GM23338 (cell line): Measurements from ENCODE around the gene RARG. TPM values are rescaled to one million over a fixed set of nuclear protein-coding genes. Genes with fewer than 3 reads are reported as not detected.

Source experiments
- ATAC-seq: fragments of 200-7000 bp; cut with Tn5 transposase; 3 replicates; pipeline ENCODE4 v1.9.1; 2020
- DNase-seq: peaks from one replicate; pipeline ENCODE4 v3.0.0-alpha.2; 2015; ENCODE audit warnings: low spot score
- H2AFZ ChIP-seq: fragments of 200-600 bp; sonication (generic); 2 replicates; pipeline ENCODE4 v1.8.0; 2016; ENCODE audit warnings: antibody characterized with exemption, mild to moderate bottlenecking, moderate library complexity
- H3F3A ChIP-seq: fragments of 200-600 bp; sonication (generic); replicated peaks from 2 replicates; pipeline ENCODE4 v1.8.0; 2017; ENCODE audit warnings: antibody characterized with exemption, mixed run types, low read depth
- H3K27ac ChIP-seq: fragments of 200-600 bp; sonication (generic); 2 replicates; pipeline ENCODE4 v1.6.1; 2016; ENCODE audit warnings: low read depth
- H3K27me3 ChIP-seq: fragments of 200-600 bp; sonication (generic); 2 replicates; pipeline ENCODE4 v1.8.0; 2016; ENCODE audit warnings: mild to moderate bottlenecking, mixed run types, moderate library complexity; ENCODE audit not compliant: insufficient read depth
- H3K36me3 ChIP-seq: fragments of 200-600 bp; sonication (generic); 2 replicates; pipeline ENCODE4 v1.8.0; 2016; ENCODE audit warnings: mild to moderate bottlenecking; ENCODE audit not compliant: insufficient read depth
- H3K4me1 ChIP-seq: fragments of 200-600 bp; sonication (generic); 2 replicates; pipeline ENCODE4 v1.8.0; 2016; ENCODE audit warnings: mild to moderate bottlenecking, moderate library complexity; ENCODE audit not compliant: insufficient read depth
- H3K4me2 ChIP-seq: fragments of 200-600 bp; sonication (generic); 2 replicates; pipeline ENCODE4 v1.7.1; 2017; ENCODE audit warnings: mixed run types
- H3K4me3 ChIP-seq: fragments of 200-600 bp; sonication (generic); 2 replicates; pipeline ENCODE4 v1.6.1; 2016; ENCODE audit warnings: mixed run types
- H3K79me2 ChIP-seq: fragments of 200-600 bp; sonication (generic); replicated peaks from 2 replicates; pipeline ENCODE4 v1.8.0; 2017; ENCODE audit warnings: mild to moderate bottlenecking; ENCODE audit not compliant: insufficient read depth
- H3K9me2 ChIP-seq: fragments of 200-600 bp; sonication (generic); 2 replicates; pipeline ENCODE4 v1.8.0; 2017; ENCODE audit not compliant: insufficient read depth
- H4K20me1 ChIP-seq: fragments of 200-600 bp; sonication (generic); replicated peaks from 2 replicates; pipeline ENCODE4 v1.8.0; 2017; ENCODE audit warnings: mild to moderate bottlenecking; ENCODE audit not compliant: insufficient read depth
- H3K27ac Mint-ChIP-seq: 2 replicates; pipeline ENCODE4 v1.8.0; 2020; ENCODE audit warnings: inconsistent platforms, mild to moderate bottlenecking, moderate library complexity, mixed read lengths
- H3K27me3 Mint-ChIP-seq: 3 replicates; pipeline ENCODE4 v1.8.0; 2022; ENCODE audit warnings: low read depth, mild to moderate bottlenecking, moderate library complexity, mixed read lengths, inconsistent platforms; ENCODE audit not compliant: insufficient read depth, poor library complexity
- H3K36me3 Mint-ChIP-seq: 3 replicates; pipeline ENCODE4 v1.8.0; 2021; ENCODE audit warnings: low read depth, mild to moderate bottlenecking, inconsistent platforms, moderate library complexity, mixed read lengths
- H3K4me1 Mint-ChIP-seq: 3 replicates; pipeline ENCODE4 v1.8.0; 2020; ENCODE audit warnings: mild to moderate bottlenecking, inconsistent platforms, mixed read lengths
- H3K4me3 Mint-ChIP-seq: 3 replicates; pipeline ENCODE4 v1.8.0; 2021; ENCODE audit warnings: moderate library complexity, mild to moderate bottlenecking, inconsistent platforms, mixed read lengths
- H3K9me3 Mint-ChIP-seq: 3 replicates; pipeline ENCODE4 v1.8.0; 2020; ENCODE audit warnings: moderate library complexity, mild to moderate bottlenecking, inconsistent platforms, mixed read lengths
- CTCF ChIP-seq, 2 experiments: fragments of 200-600 bp in 1 of 2; sonication (generic) in 1 of 2; conservative IDR thresholded peaks; 2 replicates each; pipeline versions ENCODE4 v1.5.1 to v1.6.1; 2016 to 2017; ENCODE audit warnings: antibody characterized with exemption in 2 of 2, low read depth in 2 of 2, mild to moderate bottlenecking in 2 of 2, moderate library complexity in 1 of 2
- EZH2 ChIP-seq: fragments of 200-600 bp; sonication (generic); IDR thresholded peaks from one replicate; pipeline ENCODE4 v1.8.0; 2017; ENCODE audit warnings: antibody characterized with exemption, mild to moderate bottlenecking, low read depth; ENCODE audit not compliant: unreplicated experiment
- JUNB ChIP-seq: IDR thresholded peaks from one replicate; pipeline ENCODE4 v1.6.1; 2016; ENCODE audit warnings: antibody characterized with exemption; ENCODE audit not compliant: unreplicated experiment
- ZNF331 ChIP-seq: fragments of 250-450 bp; sonication (Bioruptor Pico); IDR thresholded peaks from 2 replicates; pipeline ENCODE4 v1.5.0; 2020; ENCODE audit warnings: low read depth, mild to moderate bottlenecking, moderate library complexity
- ZNF462 ChIP-seq: fragments of 250-450 bp; sonication (Bioruptor Pico); IDR thresholded peaks from 2 replicates; pipeline ENCODE4 v1.5.0; 2020; ENCODE audit warnings: mild to moderate bottlenecking, moderate library complexity
- polyA plus RNA-seq: library from polyadenylated mRNA; unstranded; fragments of >200 nt; fragmentation: Nextera tagmentation; extraction: Ambion mirVana; gene quantifications from 2 replicates; pipeline ENCODE4 v1.2.1, GENCODE V29; 2016
- total RNA-seq: library from RNA; depleted of rRNA; stranded (reverse); fragments of >200 nt; shearing (Covaris generic); gene quantifications from 2 replicates; pipeline ENCODE4 v1.2.3, GENCODE V29; 2014

RARG gene
- total and polyA plus RNA-seq, 2 experiments from 2014 or later: 18.5 to 50.2 TPM

GRCh38 chr12:53176750-53177149 is 55.3 kb downstream of the RARG start:
- Mint-ChIP-seq H3K9me3 (no peaks in the 10 kb centered on the region), H3K27me3 (peaks cover 79% of the 10 kb centered on the region), H3K36me3 (peaks cover 8% of the 10 kb centered on the region), H3K27ac (no peak overlapping the region), H3K4me3 (no peak overlapping the region), H3K4me1 (peaks cover 27% of the 10 kb centered on the region)
- H3K4me1 ChIP-seq: peaks cover 21% of the 10 kb centered on the region
- TF ChIP-seq EZH2 (no peak), ZNF331 (no peak), ZNF462 (CRISPR knock-in tag) (no peak), JUNB (no peak), CTCF (conservative IDR thresholded peaks at IDR 0.05; ENCODE audit: low read depth in 2 of 2) (no peak)
- H2AFZ ChIP-seq: no peak overlapping the region
- ATAC-seq (no peak), DNase-seq (no peak)
- peaks cover 14% of the 10 kb centered on the region for H3F3A ChIP-seq
- H3K4me2 ChIP-seq: no peak overlapping the region
- H3K27ac ChIP-seq: no peak overlapping the region
- H3K79me2 ChIP-seq: peaks cover 3% of the 10 kb centered on the region
- H3K9me2 ChIP-seq: no peaks in the 10 kb centered on the region
- H3K27me3 ChIP-seq: peaks cover 78% of the 10 kb centered on the region
- H4K20me1 ChIP-seq: peaks cover 18% of the 10 kb centered on the region; the same call in 1 of the 2 replicates
- peaks cover 2% of the 10 kb centered on the region; the same call in 1 of the 2 replicates for H3K36me3 ChIP-seq
- no peak overlapping the region for H3K4me3 ChIP-seq
